ENCODE data around the gene CHTF18. TPM values are rescaled to one million over a fixed set of nuclear protein-coding genes. Genes with fewer than 3 reads are reported as not detected.

The CHTF18 gene
- polyA plus RNA-seq, 3 donors: 0.57 to 13.8 (median 2.2) TPM

- Histone ChIP-seq H3K36me3 (replicated peaks in 1 of 2; ENCODE audit: control insufficient read depth in 1 of 2, insufficient read depth in 2 of 2, low read length in 2 of 2) (peaks cover 6 to 8% of the 10 kb centered on the region in 2 donors), H3K4me2 (replicated peaks; ENCODE audit: extremely low read depth, low read length, poor library complexity, severe bottlenecking) (no peak overlapping the region), H3K79me2 (ENCODE audit: insufficient read depth, low read length) (no peaks in the 10 kb centered on the region), H3K27me3 (ENCODE audit: control insufficient read depth in 2 of 2, insufficient read depth in 2 of 2, low read length in 2 of 2) (peaks cover 0 to 9% of the 10 kb centered on the region in 2 donors), H3K4me1 (ENCODE audit: control insufficient read depth in 1 of 2, insufficient read depth in 2 of 2, low read length in 2 of 2) (peaks cover 3 to 5% of the 10 kb centered on the region in 2 donors), H3K9ac (ENCODE audit: insufficient read depth, low read length, poor library complexity, severe bottlenecking) (no peak overlapping the region), H2AFZ (ENCODE audit: insufficient read depth, low read depth, low read length, poor library complexity, severe bottlenecking) (no peak overlapping the region), H4K20me1 (ENCODE audit: insufficient read depth, low read length) (peaks cover 23% of the 10 kb centered on the region), H3K9me3 (replicated peaks in 1 of 2; ENCODE audit: control insufficient read depth in 1 of 2, insufficient read depth in 1 of 2, low read length in 2 of 2) (no peaks in the 10 kb centered on the region), H3K27ac (ENCODE audit: low read depth in 1 of 2, low read length in 2 of 2) (no peak overlapping the region), H3K4me3 (replicated peaks in 1 of 3; ENCODE audit: low read depth in 2 of 3, low read length in 3 of 3) (no peak overlapping the region)
- intact Hi-C loops (cut with micrococcal nuclease): no loop called here
- H3K27ac Mint-ChIP-seq: no peak overlapping the region
- DNase-seq: no peak
- H3K36me3 Mint-ChIP-seq: peaks cover 9 to 12% of the 10 kb centered on the region in 2 donors
- peaks cover 0 to 3% (median 0%) of the 10 kb centered on the region in 7 donors for H3K9me3 Mint-ChIP-seq
- WGBS (ENCODE audit: insufficient coverage): 57% methylated on average over 19 of the region's 19 CpGs
- peaks cover 0 to 20% (median 10%) of the 10 kb centered on the region in 3 donors for H3K27me3 Mint-ChIP-seq (ENCODE audit: low read depth in 3 of 3)
- H3K4me1 Mint-ChIP-seq: peaks cover 1% of the 10 kb centered on the region
- no peak for TF ChIP-seq CTCF (IDR thresholded peaks at IDR 0.05)
- H3K4me3 Mint-ChIP-seq: no peak overlapping the region
These were observed 6.9 kb upstream of the CHTF18 start for GRCh38 chr16:781346-782010.

GRCh38 chr16:782258-782657 lies 6.2 kb upstream of the CHTF18 start:
- H3K27ac ChIP-seq (ENCODE audit: low read depth in 1 of 2, low read length in 2 of 2): no peak overlapping the region
- 94% methylated on average over 5 of the region's 6 CpGs for WGBS (ENCODE audit: insufficient coverage)
- H3K79me2 ChIP-seq (ENCODE audit: insufficient read depth, low read length): peaks cover 5% of the 10 kb centered on the region
- H3K4me3 Mint-ChIP-seq: no peak overlapping the region
- peaks cover 0 to 3% (median 0%) of the 10 kb centered on the region in 7 donors for H3K9me3 Mint-ChIP-seq
- H3K4me1 ChIP-seq (ENCODE audit: control insufficient read depth in 1 of 2, insufficient read depth in 2 of 2, low read length in 2 of 2): peaks cover 7 to 12% of the 10 kb centered on the region in 2 donors
- H3K36me3 Mint-ChIP-seq: peaks cover 9 to 14% of the 10 kb centered on the region in 2 donors
- H2AFZ ChIP-seq (ENCODE audit: insufficient read depth, low read depth, low read length, poor library complexity, severe bottlenecking): no peak overlapping the region
- no peak overlapping the region for H3K4me2 ChIP-seq (replicated peaks; ENCODE audit: extremely low read depth, low read length, poor library complexity, severe bottlenecking)
- H3K27me3 Mint-ChIP-seq (ENCODE audit: low read depth in 3 of 3): peaks cover 0 to 17% (median 5%) of the 10 kb centered on the region in 3 donors
- peaks cover 7 to 13% of the 10 kb centered on the region in 2 donors for H3K36me3 ChIP-seq (replicated peaks in 1 of 2; ENCODE audit: control insufficient read depth in 1 of 2, insufficient read depth in 2 of 2, low read length in 2 of 2)
- no peak overlapping the region for H3K4me3 ChIP-seq (replicated peaks in 1 of 3; ENCODE audit: low read depth in 2 of 3, low read length in 3 of 3)
- H3K27ac Mint-ChIP-seq: peak overlapping the region in 1 of 7 donors; percentile 45
- H3K27me3 ChIP-seq (ENCODE audit: control insufficient read depth in 2 of 2, insufficient read depth in 2 of 2, low read length in 2 of 2): peaks cover 0 to 9% of the 10 kb centered on the region in 2 donors
- no peak overlapping the region for H3K9ac ChIP-seq (ENCODE audit: insufficient read depth, low read length, poor library complexity, severe bottlenecking)
- TF ChIP-seq CTCF (IDR thresholded peaks at IDR 0.05): no peak
- intact Hi-C loops (cut with micrococcal nuclease): no loop called here
- DNase-seq: no peak
- peaks cover 30% of the 10 kb centered on the region for H4K20me1 ChIP-seq (ENCODE audit: insufficient read depth, low read length)
- peaks cover 7% of the 10 kb centered on the region for H3K4me1 Mint-ChIP-seq
- H3K9me3 ChIP-seq (replicated peaks in 1 of 2; ENCODE audit: control insufficient read depth in 1 of 2, insufficient read depth in 1 of 2, low read length in 2 of 2): no peaks in the 10 kb centered on the region
